Spinal cord (tissue), 10 donors: ENCODE measurements around the gene HSF2. TPM values are rescaled to one million over a fixed set of nuclear protein-coding genes. Genes with fewer than 3 reads are reported as not detected.

Experiments
- DNase-seq, 6 donors: peaks; one replicate each; pipeline versions ENCODE4 v3.0.0 to v3.0.0-alpha.2; 2013 to 2015; ENCODE audit warnings: low spot score in 6 of 6, low read depth in 4 of 6
- H3K27ac ChIP-seq: one replicate; pipeline ENCODE4 v1.5.1; 2013; ENCODE audit warnings: low read depth, low read length, control low read depth
- H3K27me3 ChIP-seq: one replicate; pipeline ENCODE4 v1.6.1; 2013; ENCODE audit warnings: low read length; ENCODE audit not compliant: control insufficient read depth, insufficient read depth
- H3K36me3 ChIP-seq: one replicate; pipeline ENCODE4 v1.6.1; 2013; ENCODE audit warnings: low read length; ENCODE audit not compliant: control insufficient read depth, insufficient read depth
- H3K4me1 ChIP-seq: one replicate; pipeline ENCODE4 v1.6.1; 2013; ENCODE audit warnings: low read length; ENCODE audit not compliant: control insufficient read depth, insufficient read depth
- H3K4me3 ChIP-seq: one replicate; pipeline ENCODE4 v1.5.1; 2013; ENCODE audit warnings: low read depth, low read length, control low read depth
- H3K9me3 ChIP-seq: one replicate; pipeline ENCODE4 v1.6.1; 2013; ENCODE audit warnings: low read length; ENCODE audit not compliant: control insufficient read depth, insufficient read depth
- WGBS: methylation state at CpG from one replicate; pipeline ENCODE4 v1.1.5; 2013; ENCODE audit warnings: missing lambda C conversion rate; ENCODE audit not compliant: insufficient coverage; 5-methylcytosine and 5-hydroxymethylcytosine counted together
- long read RNA-seq, 4 donors: transcript quantifications; one replicate each; lab custom pipeline, GENCODE V29; 2026
- polyA plus RNA-seq, 2 donors: library from polyadenylated mRNA; unstranded; fragments of 120-200 nt; gene quantifications; one replicate each; pipeline ENCODE4 v1.2.1, GENCODE V29; 2013; ENCODE audit not compliant: insufficient read length in 2 of 2
- total RNA-seq, 2 donors: library from RNA; depleted of rRNA in 1 of 2; stranded (reverse); fragments of 120-200 nt in 1 of 2; fragments of >200 nt in 1 of 2; gene quantifications; one replicate each; pipeline versions ENCODE4 v1.2.3 to v1.2.4, GENCODE V29; 2013 to 2014
- donor health status: healthy.

Gene HSF2, protein sequence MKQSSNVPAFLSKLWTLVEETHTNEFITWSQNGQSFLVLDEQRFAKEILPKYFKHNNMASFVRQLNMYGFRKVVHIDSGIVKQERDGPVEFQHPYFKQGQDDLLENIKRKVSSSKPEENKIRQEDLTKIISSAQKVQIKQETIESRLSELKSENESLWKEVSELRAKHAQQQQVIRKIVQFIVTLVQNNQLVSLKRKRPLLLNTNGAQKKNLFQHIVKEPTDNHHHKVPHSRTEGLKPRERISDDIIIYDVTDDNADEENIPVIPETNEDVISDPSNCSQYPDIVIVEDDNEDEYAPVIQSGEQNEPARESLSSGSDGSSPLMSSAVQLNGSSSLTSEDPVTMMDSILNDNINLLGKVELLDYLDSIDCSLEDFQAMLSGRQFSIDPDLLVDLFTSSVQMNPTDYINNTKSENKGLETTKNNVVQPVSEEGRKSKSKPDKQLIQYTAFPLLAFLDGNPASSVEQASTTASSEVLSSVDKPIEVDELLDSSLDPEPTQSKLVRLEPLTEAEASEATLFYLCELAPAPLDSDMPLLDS
- total RNA-seq (10 to 100 TPM; 43.4 to 66.3 TPM), polyA plus RNA-seq (10 to 100 TPM; 34.0 to 38.5 TPM)
- long read RNA-seq, donor 1, transcript HSF2-202 (12 exons, 2,643 nt), result major isoform, 6 of 9 reads
- long read RNA-seq, donor 1, partial matches to known transcripts, result 0 of 9 reads
- long read RNA-seq, donor 1, other reads (novel, unspliced or antisense), result 0 of 9 reads
- long read RNA-seq, donor 2, partial matches to known transcripts, result 0 of 4 reads
- long read RNA-seq, donor 2, other reads (novel, unspliced or antisense), result 0 of 4 reads
- long read RNA-seq, donor 3, partial matches to known transcripts, result 5 of 8 reads
- long read RNA-seq, donor 3, other reads (novel, unspliced or antisense), result 0 of 8 reads
- long read RNA-seq, donor 4, transcript HSF2-202 (12 exons, 2,643 nt), result major isoform, 7 of 567 reads
- long read RNA-seq, donor 4, partial matches to known transcripts, result 556 of 567 reads
- long read RNA-seq, donor 4, other reads (novel, unspliced or antisense), result 0 of 567 reads

GRCh38 chr6:122399348-122400120 is at the start of gene HSF2:
Gene HSF2, plus strand, starts transcription at chr6:122399652. Its CDS starts 86 bp downstream, at chr6:122399738.
- Histone ChIP-seq H3K9me3 (no peaks in the 10 kb centered on the region), H3K4me1 (no peaks in the 10 kb centered on the region), H3K4me3 (peak within 1 kb of the TSS; percentile 95), H3K36me3 (no peaks in the 10 kb centered on the region), H3K27me3 (no peaks in the 10 kb centered on the region), H3K27ac (peak within 1 kb of the TSS; percentile 94)
- WGBS, result under 1% methylated on average over 82 of the region's 82 CpGs
- DNase-seq, result peak; percentile 86 to 99 (median 92)

- no peak for DNase-seq
- Histone ChIP-seq H3K27me3 (no peaks in the 10 kb centered on the region), H3K9me3 (no peaks in the 10 kb centered on the region), H3K4me1 (no peaks in the 10 kb centered on the region), H3K36me3 (no peaks in the 10 kb centered on the region), H3K27ac (no peak overlapping the region), H3K4me3 (no peak overlapping the region)
Observed at GRCh38 chr6:122352981-122353664, 46.3 kb upstream of the HSF2 start.

GRCh38 chr6:122360809-122361208 is 38.6 kb upstream of the HSF2 start:
- DNase-seq, result no peak
- WGBS, result 89% methylated on average over 7 of the region's 11 CpGs
- Histone ChIP-seq H3K27ac (no peak overlapping the region), H3K4me3 (no peak overlapping the region), H3K9me3 (no peaks in the 10 kb centered on the region), H3K27me3 (no peaks in the 10 kb centered on the region), H3K36me3 (no peaks in the 10 kb centered on the region), H3K4me1 (no peaks in the 10 kb centered on the region)

DNA sequence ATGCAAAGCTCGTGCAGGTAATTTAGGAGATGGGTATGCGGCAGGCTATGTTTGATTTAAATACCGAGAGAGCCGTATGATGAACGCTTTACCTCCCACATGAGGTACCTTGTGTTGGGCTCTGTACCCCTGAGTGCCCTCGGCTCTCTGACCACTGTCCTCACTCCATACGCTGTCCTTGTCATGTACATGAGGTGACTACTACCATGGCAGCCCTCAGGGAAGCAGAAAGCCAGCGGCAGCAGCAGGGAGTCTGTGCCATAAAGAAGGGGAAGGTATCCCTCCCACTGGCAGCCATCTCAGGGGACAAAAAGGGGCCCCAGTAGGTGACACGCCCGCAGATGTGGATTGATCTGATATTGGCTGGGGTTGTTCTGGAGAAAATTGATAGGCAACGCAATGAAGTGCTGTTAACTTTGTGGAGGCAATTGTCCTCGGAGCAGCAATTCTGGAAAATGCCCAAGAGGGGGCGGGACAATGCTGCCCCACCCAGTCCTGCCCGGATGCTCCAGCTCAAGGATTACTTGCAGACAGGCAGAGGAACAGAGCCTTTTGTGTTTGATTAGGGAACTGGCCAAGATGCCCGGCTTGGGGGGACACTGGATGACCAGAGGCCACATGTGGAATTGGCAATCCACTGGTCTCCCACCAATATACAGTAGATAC is 38.0 kb upstream of the HSF2 start:
- Histone ChIP-seq H3K27ac (no peak overlapping the region), H3K9me3 (no peaks in the 10 kb centered on the region), H3K36me3 (no peaks in the 10 kb centered on the region), H3K27me3 (no peaks in the 10 kb centered on the region), H3K4me3 (no peak overlapping the region), H3K4me1 (no peaks in the 10 kb centered on the region)
- DNase-seq, result no peak
- WGBS, result 87% methylated on average over 13 of the region's 15 CpGs

GRCh38 chr6:122363769-122364483 is 35.5 kb upstream of the HSF2 start:
- 95% methylated on average over 6 of the region's 6 CpGs for WGBS
- H3K9me3 ChIP-seq, result no peaks in the 10 kb centered on the region

GRCh38 chr6:122365775-122366403 is 33.6 kb upstream of the HSF2 start:
- no peak overlapping the region for H3K27ac ChIP-seq
- H3K36me3 ChIP-seq, result no peaks in the 10 kb centered on the region
- no peaks in the 10 kb centered on the region for H3K4me1 ChIP-seq
- no peak for DNase-seq
- H3K9me3 ChIP-seq, result no peaks in the 10 kb centered on the region
- no peak overlapping the region for H3K4me3 ChIP-seq
- 95% methylated on average over 7 of the region's 8 CpGs for WGBS
- H3K27me3 ChIP-seq, result no peaks in the 10 kb centered on the region

More at GRCh38 chr6:122363769-122364483, 35.5 kb upstream of the HSF2 start:
- H3K4me3 ChIP-seq, result no peak overlapping the region
- H3K27me3 ChIP-seq, result no peaks in the 10 kb centered on the region
- no peak for DNase-seq
- H3K4me1 ChIP-seq, result no peaks in the 10 kb centered on the region
- no peaks in the 10 kb centered on the region for H3K36me3 ChIP-seq
- no peak overlapping the region for H3K27ac ChIP-seq

GRCh38 chr6:122367171-122367570 is 32.3 kb upstream of the HSF2 start:
- Histone ChIP-seq H3K9me3 (no peaks in the 10 kb centered on the region), H3K27me3 (no peaks in the 10 kb centered on the region), H3K36me3 (no peaks in the 10 kb centered on the region), H3K4me1 (no peaks in the 10 kb centered on the region), H3K27ac (no peak overlapping the region), H3K4me3 (no peak overlapping the region)
- DNase-seq, result no peak
- no CpG with 5 or more reads among the region's 1 CpG for WGBS

DNA sequence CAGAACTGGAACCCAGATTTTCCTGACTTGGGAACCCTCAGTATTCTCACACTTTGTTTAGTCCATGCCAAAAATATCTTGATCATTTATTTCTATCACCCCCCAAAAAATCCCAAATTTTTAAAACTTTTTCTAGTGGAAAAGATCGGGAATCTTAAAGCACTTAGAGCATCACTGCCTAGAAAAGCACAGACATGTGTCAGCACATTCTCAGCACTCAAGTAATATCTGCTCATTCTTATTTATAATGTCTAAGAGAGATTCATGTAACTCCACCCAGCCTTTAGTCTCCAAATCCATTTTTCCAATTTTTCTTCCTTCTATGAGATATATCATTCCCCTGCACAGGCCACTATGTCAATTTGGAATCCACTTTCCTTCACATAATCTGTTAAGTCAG is 29.9 kb upstream of the HSF2 start:
- Histone ChIP-seq H3K4me3 (no peak overlapping the region), H3K27ac (no peak overlapping the region), H3K36me3 (no peaks in the 10 kb centered on the region), H3K9me3 (no peaks in the 10 kb centered on the region), H3K27me3 (no peaks in the 10 kb centered on the region), H3K4me1 (no peaks in the 10 kb centered on the region)
- peak in 1 of 6 donors; percentile 10 for DNase-seq
- 100% methylated on average over 1 of the region's 1 CpG for WGBS
